ENCODE measurements around the gene C11orf58.

Gene C11orf58

GRCh38 chr11:16786131-16786530, 47.7 kb downstream of the C11orf58 start:
- Histone ChIP-seq H3K27ac (ENCODE audit: low read depth, low read length) (no peak overlapping the region), H3K4me1 (ENCODE audit: control insufficient read depth, insufficient read depth, low read length) (no peaks in the 10 kb centered on the region), H3K9me3 (ENCODE audit: control insufficient read depth, insufficient read depth, low read depth, low read length) (no peaks in the 10 kb centered on the region), H3K36me3 (ENCODE audit: control insufficient read depth, insufficient read depth, low read length) (no peaks in the 10 kb centered on the region; the same call in 1 of the 2 replicates), H3K4me3 (ENCODE audit: low read depth, low read length) (no peak overlapping the region), H3K9ac (ENCODE audit: low read length) (no peak overlapping the region), H3K27me3 (ENCODE audit: control insufficient read depth, insufficient read depth, low read length) (no peaks in the 10 kb centered on the region)

DNA sequence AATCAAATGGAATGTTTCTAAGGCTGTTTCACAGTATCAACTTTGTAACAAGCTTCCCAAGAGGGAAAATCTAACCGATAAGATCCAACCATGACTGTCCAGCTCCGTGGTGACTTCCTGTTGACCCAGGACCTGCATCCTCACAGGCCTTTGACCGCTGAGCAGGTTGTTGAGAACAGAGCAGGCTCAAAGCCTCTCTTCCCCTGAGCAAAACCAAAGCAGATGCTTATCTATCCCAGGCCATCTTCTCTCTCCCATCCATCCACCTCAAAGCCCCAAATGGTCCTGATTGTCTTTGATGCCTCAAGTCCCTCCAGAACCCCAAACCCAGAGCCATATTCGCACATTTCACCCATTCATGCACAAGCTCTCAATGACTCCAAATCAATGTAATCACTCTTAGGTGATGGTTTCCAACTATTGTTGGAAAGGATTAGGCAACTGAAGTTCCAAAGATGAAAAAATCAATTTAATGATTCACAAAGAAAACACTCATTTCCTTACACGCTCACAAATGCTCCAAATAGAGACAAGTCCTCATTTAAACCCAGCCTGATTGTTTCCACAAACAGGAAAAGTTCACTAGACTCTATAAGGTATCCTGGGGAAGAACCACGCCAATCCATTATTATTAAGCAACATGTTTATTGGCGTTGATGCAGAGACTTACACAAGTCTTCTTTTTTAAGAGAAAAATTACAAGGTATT, 48.7 kb downstream of the C11orf58 start:
- no peak overlapping the region for H3K9ac ChIP-seq (ENCODE audit: low read length)
- H3K9me3 ChIP-seq (ENCODE audit: control insufficient read depth, insufficient read depth, low read depth, low read length), result no peaks in the 10 kb centered on the region
- H3K36me3 ChIP-seq (ENCODE audit: control insufficient read depth, insufficient read depth, low read length), result no peaks in the 10 kb centered on the region; the same call in 1 of the 2 replicates
- H3K4me3 ChIP-seq (ENCODE audit: low read depth, low read length), result no peak overlapping the region
- H3K27ac ChIP-seq (ENCODE audit: low read depth, low read length), result no peak overlapping the region
- no peaks in the 10 kb centered on the region for H3K27me3 ChIP-seq (ENCODE audit: control insufficient read depth, insufficient read depth, low read length)
- no peaks in the 10 kb centered on the region; the same call in 1 of the 2 replicates for H3K4me1 ChIP-seq (ENCODE audit: control insufficient read depth, insufficient read depth, low read length)

- no peak overlapping the region for H3K27ac ChIP-seq (ENCODE audit: low read depth, low read length)
- H3K9me3 ChIP-seq (ENCODE audit: control insufficient read depth, insufficient read depth, low read depth, low read length), result no peaks in the 10 kb centered on the region
- no peak overlapping the region for H3K9ac ChIP-seq (ENCODE audit: low read length)
- H3K4me1 ChIP-seq (ENCODE audit: control insufficient read depth, insufficient read depth, low read length), result no peaks in the 10 kb centered on the region; the same call in 1 of the 2 replicates
- H3K36me3 ChIP-seq (ENCODE audit: control insufficient read depth, insufficient read depth, low read length), result no peaks in the 10 kb centered on the region; the same call in 1 of the 2 replicates
- H3K4me3 ChIP-seq (ENCODE audit: low read depth, low read length), result no peak overlapping the region
- H3K27me3 ChIP-seq (ENCODE audit: control insufficient read depth, insufficient read depth, low read length), result no peaks in the 10 kb centered on the region
These were observed 50.0 kb downstream of the C11orf58 start for GRCh38 chr11:16788141-16789062.

GRCh38 chr11:16789063-16789420, 50.6 kb downstream of the C11orf58 start:
- Histone ChIP-seq H3K9ac (ENCODE audit: low read length) (no peak overlapping the region), H3K4me1 (ENCODE audit: control insufficient read depth, insufficient read depth, low read length) (no peaks in the 10 kb centered on the region; the same call in 1 of the 2 replicates), H3K27me3 (ENCODE audit: control insufficient read depth, insufficient read depth, low read length) (no peaks in the 10 kb centered on the region), H3K36me3 (ENCODE audit: control insufficient read depth, insufficient read depth, low read length) (no peaks in the 10 kb centered on the region; the same call in 1 of the 2 replicates), H3K27ac (ENCODE audit: low read depth, low read length) (no peak overlapping the region), H3K9me3 (ENCODE audit: control insufficient read depth, insufficient read depth, low read depth, low read length) (no peaks in the 10 kb centered on the region), H3K4me3 (ENCODE audit: low read depth, low read length) (no peak overlapping the region)

DNA sequence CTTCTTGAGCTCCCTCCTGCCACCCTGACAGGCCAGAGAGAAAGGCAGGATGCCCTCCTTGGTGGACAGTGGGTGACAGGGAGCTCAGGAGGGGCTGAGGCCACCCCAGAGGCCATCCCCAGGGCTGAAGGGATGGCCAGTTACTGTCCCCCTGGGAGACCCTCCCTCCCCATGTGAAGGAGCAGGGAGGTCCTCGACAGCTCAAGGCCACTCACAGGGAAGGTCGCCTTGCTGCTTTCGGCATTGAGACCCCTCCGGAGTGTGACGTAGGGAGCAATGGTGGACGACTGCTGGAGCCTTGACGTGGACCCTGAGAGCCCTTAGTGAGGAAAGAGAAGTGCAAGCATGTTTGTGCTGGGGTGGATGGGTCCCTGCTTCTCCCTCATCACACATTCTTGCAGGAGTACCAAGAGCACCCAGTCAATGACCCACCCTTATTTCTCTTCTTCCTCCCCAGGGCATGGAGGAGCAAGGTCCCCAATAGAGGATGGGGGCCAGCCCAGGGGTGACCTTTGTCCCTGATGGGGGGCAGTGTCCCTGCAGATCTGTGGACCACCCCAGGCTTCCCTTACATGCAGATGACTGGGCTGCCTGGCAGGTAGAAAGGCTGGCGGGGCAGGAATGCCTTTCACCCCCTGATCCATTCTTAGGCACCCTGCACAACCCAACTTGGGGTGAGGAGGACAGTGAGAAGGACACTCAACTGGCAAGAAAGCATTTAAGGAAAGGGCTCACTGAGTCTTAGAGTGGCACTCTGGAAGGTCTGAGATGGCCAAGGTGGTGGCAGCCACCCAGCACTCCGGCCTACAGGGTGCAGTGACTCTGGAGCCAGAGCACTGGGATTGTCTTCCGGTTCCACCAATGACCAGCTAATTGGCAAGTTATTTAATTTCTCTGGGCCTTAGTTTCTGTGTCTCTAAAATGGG, 51.4 kb downstream of the C11orf58 start:
- H3K4me3 ChIP-seq (ENCODE audit: low read depth, low read length), result no peak overlapping the region
- H3K9ac ChIP-seq (ENCODE audit: low read length), result no peak overlapping the region
- no peaks in the 10 kb centered on the region; the same call in 1 of the 2 replicates for H3K36me3 ChIP-seq (ENCODE audit: control insufficient read depth, insufficient read depth, low read length)
- H3K27me3 ChIP-seq (ENCODE audit: control insufficient read depth, insufficient read depth, low read length), result no peaks in the 10 kb centered on the region
- H3K4me1 ChIP-seq (ENCODE audit: control insufficient read depth, insufficient read depth, low read length), result no peaks in the 10 kb centered on the region; the same call in 1 of the 2 replicates
- no peaks in the 10 kb centered on the region for H3K9me3 ChIP-seq (ENCODE audit: control insufficient read depth, insufficient read depth, low read depth, low read length)
- no peak overlapping the region for H3K27ac ChIP-seq (ENCODE audit: low read depth, low read length)

GRCh38 chr11:16790486-16791190, 52.2 kb downstream of the C11orf58 start:
- no peak overlapping the region for H3K9ac ChIP-seq (ENCODE audit: low read length)

DNA sequence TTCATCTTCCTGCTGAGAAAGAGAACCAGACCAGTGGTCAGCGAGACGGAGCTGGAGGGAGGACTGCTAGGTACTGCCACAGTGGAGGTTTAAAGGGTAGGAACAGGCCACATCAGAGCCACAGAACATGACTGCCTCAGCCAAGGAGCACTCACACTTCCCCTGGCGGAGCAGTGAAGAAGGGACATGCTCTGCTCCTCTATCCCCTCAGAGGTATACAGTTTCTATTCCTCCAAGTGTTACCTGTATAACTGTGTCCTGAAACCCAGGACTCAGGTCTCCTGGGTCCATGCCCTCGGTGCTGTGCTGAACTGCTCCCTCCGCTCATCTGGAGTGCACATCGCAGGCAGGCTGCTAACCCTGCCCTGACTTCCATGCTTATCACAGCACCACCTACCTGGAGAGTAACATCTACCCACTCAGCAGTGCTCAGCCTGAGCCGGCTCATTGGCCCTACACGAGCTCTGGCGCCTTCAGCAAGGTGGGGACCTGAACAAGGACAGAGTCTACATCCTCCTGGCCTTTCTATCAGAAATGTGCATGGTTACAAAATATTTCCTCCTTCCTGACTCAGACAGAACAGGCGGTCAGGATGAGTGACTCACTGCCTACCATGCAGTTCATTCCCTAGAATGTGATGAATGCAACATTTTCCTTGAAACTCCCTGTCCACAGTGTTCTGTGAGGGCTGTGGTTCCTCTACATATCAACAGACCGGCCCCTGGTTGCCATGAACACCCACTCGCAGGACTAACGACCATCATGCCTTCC, 52.9 kb downstream of the C11orf58 start:
- H3K27ac ChIP-seq (ENCODE audit: low read depth, low read length), result no peak overlapping the region
- H3K4me1 ChIP-seq (ENCODE audit: control insufficient read depth, insufficient read depth, low read length), result no peaks in the 10 kb centered on the region; the same call in 1 of the 2 replicates
- H3K9me3 ChIP-seq (ENCODE audit: control insufficient read depth, insufficient read depth, low read depth, low read length), result no peaks in the 10 kb centered on the region
- H3K9ac ChIP-seq (ENCODE audit: low read length), result no peak overlapping the region
- no peaks in the 10 kb centered on the region; the same call in 1 of the 2 replicates for H3K36me3 ChIP-seq (ENCODE audit: control insufficient read depth, insufficient read depth, low read length)
- H3K4me3 ChIP-seq (ENCODE audit: low read depth, low read length), result no peak overlapping the region
- no peaks in the 10 kb centered on the region for H3K27me3 ChIP-seq (ENCODE audit: control insufficient read depth, insufficient read depth, low read length)

More at GRCh38 chr11:16790486-16791190, 52.2 kb downstream of the C11orf58 start:
- Histone ChIP-seq H3K9me3 (ENCODE audit: control insufficient read depth, insufficient read depth, low read depth, low read length) (no peaks in the 10 kb centered on the region), H3K4me3 (ENCODE audit: low read depth, low read length) (no peak overlapping the region), H3K27me3 (ENCODE audit: control insufficient read depth, insufficient read depth, low read length) (no peaks in the 10 kb centered on the region), H3K36me3 (ENCODE audit: control insufficient read depth, insufficient read depth, low read length) (no peaks in the 10 kb centered on the region; the same call in 1 of the 2 replicates), H3K27ac (ENCODE audit: low read depth, low read length) (no peak overlapping the region), H3K4me1 (ENCODE audit: control insufficient read depth, insufficient read depth, low read length) (no peaks in the 10 kb centered on the region; the same call in 1 of the 2 replicates)

DNA sequence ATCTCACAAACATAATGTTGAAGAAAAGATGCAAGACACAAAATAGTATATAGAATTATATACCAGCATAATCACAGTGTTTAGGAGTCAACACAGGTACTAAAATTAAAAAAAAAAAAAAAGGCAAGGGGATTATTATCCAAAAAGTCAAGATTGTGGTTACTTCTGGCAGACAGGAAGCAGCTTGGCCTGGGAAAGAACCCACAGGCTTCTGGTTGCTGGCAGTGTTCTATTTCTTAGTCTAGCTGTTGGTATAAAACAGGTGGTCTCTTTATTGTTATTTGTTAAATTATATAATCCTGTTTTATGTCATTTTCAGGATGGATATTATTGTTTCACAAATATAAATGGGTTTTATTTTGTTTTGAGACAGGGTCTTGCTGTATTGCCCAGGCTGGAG, 54.0 kb downstream of the C11orf58 start:
- Histone ChIP-seq H3K27ac (ENCODE audit: low read depth, low read length) (no peak overlapping the region), H3K4me1 (ENCODE audit: control insufficient read depth, insufficient read depth, low read length) (no peaks in the 10 kb centered on the region; the same call in 1 of the 2 replicates), H3K9me3 (ENCODE audit: control insufficient read depth, insufficient read depth, low read depth, low read length) (no peaks in the 10 kb centered on the region), H3K36me3 (ENCODE audit: control insufficient read depth, insufficient read depth, low read length) (no peaks in the 10 kb centered on the region; the same call in 1 of the 2 replicates), H3K9ac (ENCODE audit: low read length) (no peak overlapping the region), H3K4me3 (ENCODE audit: low read depth, low read length) (no peak overlapping the region), H3K27me3 (ENCODE audit: control insufficient read depth, insufficient read depth, low read length) (no peaks in the 10 kb centered on the region)

DNA sequence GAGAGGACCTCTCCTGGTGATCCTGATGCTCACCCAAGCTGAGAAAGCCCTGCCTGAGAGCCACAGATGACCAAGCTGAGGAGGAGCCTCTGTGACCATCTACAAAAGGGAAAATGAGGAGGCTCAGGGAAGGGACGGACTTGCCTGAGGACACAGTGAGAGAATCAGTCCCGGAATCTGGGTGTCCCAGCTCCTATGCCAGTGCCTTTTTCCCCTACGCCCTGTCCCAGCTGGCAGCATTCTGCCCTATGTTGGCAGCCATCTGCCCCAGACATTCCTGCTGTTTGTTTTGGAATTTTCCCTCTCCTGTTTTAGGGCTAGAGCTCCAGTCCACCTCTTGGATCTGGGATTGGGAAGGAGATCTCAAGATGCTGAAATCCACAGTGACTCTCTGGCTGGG, 54.6 kb downstream of the C11orf58 start:
- no peaks in the 10 kb centered on the region for H3K9me3 ChIP-seq (ENCODE audit: control insufficient read depth, insufficient read depth, low read depth, low read length)
- H3K9ac ChIP-seq (ENCODE audit: low read length), result no peak overlapping the region
- no peaks in the 10 kb centered on the region for H3K27me3 ChIP-seq (ENCODE audit: control insufficient read depth, insufficient read depth, low read length)
- H3K27ac ChIP-seq (ENCODE audit: low read depth, low read length), result no peak overlapping the region
- no peaks in the 10 kb centered on the region; the same call in 1 of the 2 replicates for H3K4me1 ChIP-seq (ENCODE audit: control insufficient read depth, insufficient read depth, low read length)
- no peak overlapping the region for H3K4me3 ChIP-seq (ENCODE audit: low read depth, low read length)
- H3K36me3 ChIP-seq (ENCODE audit: control insufficient read depth, insufficient read depth, low read length), result no peaks in the 10 kb centered on the region; the same call in 1 of the 2 replicates
